HCT116 (cell line): Measurements from ENCODE around the gene FAXC. TPM values are rescaled to one million over a fixed set of nuclear protein-coding genes. Genes with fewer than 3 reads are reported as not detected.

Source experiments
- ATAC-seq: fragments of 200-7000 bp; cut with Tn5 transposase; 2 replicates; pipeline ENCODE4 v1.9.1; 2020; ENCODE audit warnings: mild to moderate bottlenecking, moderate library complexity
- BruUV-seq: library from RNA; stranded (reverse); fragments of 400-500 nt; replicated peaks from 2 replicates; lab custom pipeline; 2021; lab: Mats Ljungman, UMichigan
- CTCF ChIA-PET: fragments of 300-600 bp; sonication (Branson Sonifier 250); formaldehyde crosslinking; loops from one replicate; lab custom pipeline; 2021; ENCODE audit warnings: antibody characterized with exemption; lab: Charles Lee
- POLR2A ChIA-PET: fragments of 300-600, 350-600 bp; sonication (Branson Sonifier 250); formaldehyde crosslinking; loops from one replicate; lab custom pipeline; 2021; ENCODE audit warnings: antibody characterized with exemption; lab: Charles Lee
- RAD21 ChIA-PET, 2 experiments: fragments of 300-600 bp; sonication (Branson Sonifier 250); formaldehyde crosslinking; loops; one replicate each; lab custom pipeline; 2023; ENCODE audit warnings: low total read pairs in 2 of 2; ENCODE audit not compliant: uncharacterized antibody in 2 of 2, unreplicated experiment in 2 of 2, low non-redundant PET in 1 of 2; lab: Charles Lee
- DNase-seq: peaks from one replicate; pipeline ENCODE4 v3.0.0-alpha.2; 2010; ENCODE audit warnings: low read depth, low spot score
- H2AFZ ChIP-seq: fragments of 200-600 bp; shearing (Covaris generic), sonication (generic); 2 replicates; pipeline ENCODE4 v1.6.1; 2017; ENCODE audit warnings: low read depth, mixed run types, mixed read lengths, antibody characterized with exemption, low read length; ENCODE audit not compliant: poor library complexity, severe bottlenecking
- H3K27ac ChIP-seq: 2 replicates; pipeline ENCODE4 v1.5.1; 2012; ENCODE audit warnings: low read depth, low read length
- H3K27me3 ChIP-seq: fragments of 200-600 bp; sonication (generic); 2 replicates; pipeline ENCODE4 v1.6.1; 2016; ENCODE audit warnings: mixed run types, low read length, mixed read lengths; ENCODE audit not compliant: insufficient read depth
- H3K36me3 ChIP-seq, 2 experiments: fragments of 200-500 bp in 1 of 2; fragments of 200-600 bp in 1 of 2; sonication (Bioruptor generic) in 1 of 2; sonication (generic) in 1 of 2; 2 replicates each; pipeline versions ENCODE4 v1.5.1 to v1.6.1; 2014 to 2016; ENCODE audit warnings: low read length in 2 of 2, inconsistent platforms in 1 of 2, mixed read lengths in 1 of 2, mixed run types in 1 of 2; ENCODE audit not compliant: insufficient read depth in 2 of 2, control insufficient read depth in 1 of 2
- H3K4me1 ChIP-seq, 2 experiments: fragments of 200-600 bp in 1 of 2; sonication (generic) in 1 of 2; 2 replicates each; pipeline versions ENCODE4 v1.5.1 to v1.6.1; 2012 to 2017; ENCODE audit warnings: low read length in 2 of 2, inconsistent platforms in 1 of 2, mild to moderate bottlenecking in 1 of 2, mixed read lengths in 1 of 2, mixed run types in 1 of 2, moderate library complexity in 1 of 2; ENCODE audit not compliant: insufficient read depth in 2 of 2, control insufficient read depth in 1 of 2
- H3K4me2 ChIP-seq: fragments of 200-600 bp; sonication (generic); 2 replicates; pipeline ENCODE4 v1.6.1; 2017; ENCODE audit warnings: mixed run types, low read length, mixed read lengths
- H3K4me3 ChIP-seq, 2 experiments: fragments of 200-600 bp in 1 of 2; sonication (generic) in 1 of 2; replicated peaks in 1 of 2; 2 replicates each; pipeline ENCODE4 v1.5.1; 2011 to 2016; ENCODE audit warnings: low read length in 2 of 2, control low read depth in 1 of 2, low read depth in 1 of 2, mild to moderate bottlenecking in 1 of 2, mixed read lengths in 1 of 2, mixed run types in 1 of 2
- H3K79me2 ChIP-seq: fragments of 200-600 bp; sonication (generic); 2 replicates; pipeline ENCODE4 v1.6.1; 2017; ENCODE audit warnings: mild to moderate bottlenecking, mixed run types, low read length, moderate library complexity, mixed read lengths; ENCODE audit not compliant: insufficient read depth
- H3K9ac ChIP-seq: fragments of 200-600 bp; sonication (generic); 2 replicates; pipeline ENCODE4 v1.6.1; 2016; ENCODE audit warnings: low read length, mixed read lengths
- H3K9me2 ChIP-seq: fragments of 200-600 bp; sonication (generic), shearing (Covaris generic); 2 replicates; pipeline ENCODE4 v1.6.1; 2017; ENCODE audit warnings: mixed run types, mild to moderate bottlenecking, moderate library complexity; ENCODE audit not compliant: insufficient read depth
- H3K9me3 ChIP-seq, 2 experiments: fragments of 200-500 bp in 1 of 2; fragments of 200-600 bp in 1 of 2; sonication (Bioruptor generic) in 1 of 2; sonication (generic) in 1 of 2; 2 replicates each; pipeline ENCODE4 v1.6.1; 2014 to 2017; ENCODE audit warnings: low read length in 2 of 2, mixed read lengths in 2 of 2, inconsistent platforms in 1 of 2, low read depth in 1 of 2, mild to moderate bottlenecking in 1 of 2, mixed run types in 1 of 2, moderate library complexity in 1 of 2; ENCODE audit not compliant: control insufficient read depth in 1 of 2, insufficient read depth in 1 of 2
- H4K20me1 ChIP-seq: fragments of 200-600 bp; sonication (generic), shearing (Covaris generic); 2 replicates; pipeline ENCODE4 v1.6.1; 2017; ENCODE audit warnings: mixed run types, mild to moderate bottlenecking, moderate library complexity; ENCODE audit not compliant: insufficient read depth
- CBX3 ChIP-seq: IDR thresholded peaks from 2 replicates; pipeline ENCODE4 v1.6.1; 2012; ENCODE audit warnings: low read depth
- EGR1 ChIP-seq: IDR thresholded peaks from 2 replicates; pipeline ENCODE4 v1.6.1; 2012; ENCODE audit warnings: low read depth
- ELF1 ChIP-seq: IDR thresholded peaks from 2 replicates; pipeline ENCODE4 v1.6.1; 2012; ENCODE audit warnings: low read depth, borderline replicate concordance
- FOSL1 ChIP-seq: IDR thresholded peaks from 2 replicates; pipeline ENCODE4 v1.6.1; 2012; ENCODE audit warnings: low read depth
- POLR2A ChIP-seq: IDR thresholded peaks from 2 replicates; pipeline ENCODE4 v1.7.0; 2011; ENCODE audit warnings: borderline replicate concordance; ENCODE audit not compliant: insufficient read depth, insufficient read length; ENCODE audit errors: extremely low read depth
- SIN3A ChIP-seq: IDR thresholded peaks from 2 replicates; pipeline ENCODE4 v1.6.1; 2012; ENCODE audit warnings: low read depth
- SP1 ChIP-seq: IDR thresholded peaks from 2 replicates; pipeline ENCODE4 v1.6.1; 2012; ENCODE audit warnings: low read depth
- SRF ChIP-seq: IDR thresholded peaks from 2 replicates; pipeline ENCODE4 v1.6.1; 2012; ENCODE audit warnings: low read depth
- ZFX ChIP-seq: fragments of 450-650 bp; IDR thresholded peaks from 2 replicates; pipeline ENCODE4 v1.6.1; 2017
- ZNF274 ChIP-seq: fragments of 200-500 bp; sonication (Bioruptor generic); IDR thresholded peaks from 2 replicates; pipeline ENCODE4 v1.6.1; 2014; ENCODE audit warnings: mild to moderate bottlenecking, low read depth, low read length, inconsistent platforms
- intact Hi-C: fragments of 100-400 bp; cut with micrococcal nuclease; formaldehyde crosslinking; loops from 2 replicates; pipeline ENCODE4 v1.10.0; 2022
- total RNA-seq: library from RNA; stranded (reverse); gene quantifications from one replicate; pipeline ENCODE4 v1.2.1, GENCODE V29; 2021; ENCODE audit not compliant: unreplicated experiment
- TF ChIP-seq, protein P1 (sequence below): IDR thresholded peaks from 2 replicates; pipeline ENCODE4 v1.6.1; 2011; ENCODE audit warnings: mild to moderate bottlenecking, low read length, moderate library complexity; ENCODE audit not compliant: insufficient replicate concordance; ENCODE audit errors: extremely low read depth
- TF ChIP-seq, protein P2 (sequence below): IDR thresholded peaks from 2 replicates; pipeline ENCODE4 v1.6.1; 2012
- TF ChIP-seq, protein P3 (sequence below): IDR thresholded peaks from 2 replicates; pipeline ENCODE4 v1.6.1; 2012; ENCODE audit warnings: low read depth

The FAXC gene
- total RNA-seq, 1 experiment from 2014 or later = 4.7 TPM

DNA sequence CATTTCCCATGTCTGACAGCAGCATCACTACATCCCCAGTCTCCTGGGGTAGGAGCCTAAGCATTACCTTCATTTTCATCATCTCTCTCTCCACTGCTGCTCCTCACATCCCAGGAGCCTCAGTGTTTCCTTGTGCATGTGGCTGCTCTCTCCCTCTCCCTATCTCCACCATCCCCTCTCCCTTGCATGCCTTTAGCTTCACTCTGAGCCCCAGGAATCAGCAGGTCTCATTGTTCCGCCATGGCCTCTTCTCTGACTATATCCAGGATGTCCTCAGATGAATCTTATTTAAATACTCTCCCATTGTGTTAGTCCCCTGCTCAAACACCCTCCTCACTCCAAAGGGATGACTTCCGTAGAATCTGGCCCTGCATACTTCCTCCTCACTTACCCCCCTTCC, 79.4 kb downstream of the FAXC start:
- no peak overlapping the region for H3K27ac ChIP-seq
- ATAC-seq (no peak), DNase-seq (no peak)
- intact Hi-C loops = no loop called here
- no peaks in the 10 kb centered on the region for H3K27me3 ChIP-seq
- no peaks in the 10 kb centered on the region for H4K20me1 ChIP-seq
- no TSS peak for BruUV-seq
- H3K9me3 ChIP-seq = no peaks in the 10 kb centered on the region
- no peak overlapping the region for H3K4me3 ChIP-seq
- H3K4me2 ChIP-seq = no peak overlapping the region
- no peaks in the 10 kb centered on the region for H3K79me2 ChIP-seq
- no peak overlapping the region for H3K9ac ChIP-seq
- H3K36me3 ChIP-seq = no peaks in the 10 kb centered on the region
- no peaks in the 10 kb centered on the region for H3K9me2 ChIP-seq
- TF ChIP-seq ZNF274 = no peak
- TF ChIP-seq ZFX = no peak
- no peak for TF ChIP-seq SRF
- TF ChIP-seq SIN3A = no peak
- TF ChIP-seq POLR2A = no peak
- TF ChIP-seq ELF1 = no peak
- TF ChIP-seq, protein P1, sequence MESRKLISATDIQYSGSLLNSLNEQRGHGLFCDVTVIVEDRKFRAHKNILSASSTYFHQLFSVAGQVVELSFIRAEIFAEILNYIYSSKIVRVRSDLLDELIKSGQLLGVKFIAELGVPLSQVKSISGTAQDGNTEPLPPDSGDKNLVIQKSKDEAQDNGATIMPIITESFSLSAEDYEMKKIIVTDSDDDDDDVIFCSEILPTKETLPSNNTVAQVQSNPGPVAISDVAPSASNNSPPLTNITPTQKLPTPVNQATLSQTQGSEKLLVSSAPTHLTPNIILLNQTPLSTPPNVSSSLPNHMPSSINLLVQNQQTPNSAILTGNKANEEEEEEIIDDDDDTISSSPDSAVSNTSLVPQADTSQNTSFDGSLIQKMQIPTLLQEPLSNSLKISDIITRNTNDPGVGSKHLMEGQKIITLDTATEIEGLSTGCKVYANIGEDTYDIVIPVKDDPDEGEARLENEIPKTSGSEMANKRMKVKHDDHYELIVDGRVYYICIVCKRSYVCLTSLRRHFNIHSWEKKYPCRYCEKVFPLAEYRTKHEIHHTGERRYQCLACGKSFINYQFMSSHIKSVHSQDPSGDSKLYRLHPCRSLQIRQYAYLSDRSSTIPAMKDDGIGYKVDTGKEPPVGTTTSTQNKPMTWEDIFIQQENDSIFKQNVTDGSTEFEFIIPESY = no peak
- no peak for TF ChIP-seq SP1
- TF ChIP-seq, protein P2, sequence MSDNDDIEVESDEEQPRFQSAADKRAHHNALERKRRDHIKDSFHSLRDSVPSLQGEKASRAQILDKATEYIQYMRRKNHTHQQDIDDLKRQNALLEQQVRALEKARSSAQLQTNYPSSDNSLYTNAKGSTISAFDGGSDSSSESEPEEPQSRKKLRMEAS = no peak
- TF ChIP-seq EGR1 = no peak
- TF ChIP-seq, protein P3, sequence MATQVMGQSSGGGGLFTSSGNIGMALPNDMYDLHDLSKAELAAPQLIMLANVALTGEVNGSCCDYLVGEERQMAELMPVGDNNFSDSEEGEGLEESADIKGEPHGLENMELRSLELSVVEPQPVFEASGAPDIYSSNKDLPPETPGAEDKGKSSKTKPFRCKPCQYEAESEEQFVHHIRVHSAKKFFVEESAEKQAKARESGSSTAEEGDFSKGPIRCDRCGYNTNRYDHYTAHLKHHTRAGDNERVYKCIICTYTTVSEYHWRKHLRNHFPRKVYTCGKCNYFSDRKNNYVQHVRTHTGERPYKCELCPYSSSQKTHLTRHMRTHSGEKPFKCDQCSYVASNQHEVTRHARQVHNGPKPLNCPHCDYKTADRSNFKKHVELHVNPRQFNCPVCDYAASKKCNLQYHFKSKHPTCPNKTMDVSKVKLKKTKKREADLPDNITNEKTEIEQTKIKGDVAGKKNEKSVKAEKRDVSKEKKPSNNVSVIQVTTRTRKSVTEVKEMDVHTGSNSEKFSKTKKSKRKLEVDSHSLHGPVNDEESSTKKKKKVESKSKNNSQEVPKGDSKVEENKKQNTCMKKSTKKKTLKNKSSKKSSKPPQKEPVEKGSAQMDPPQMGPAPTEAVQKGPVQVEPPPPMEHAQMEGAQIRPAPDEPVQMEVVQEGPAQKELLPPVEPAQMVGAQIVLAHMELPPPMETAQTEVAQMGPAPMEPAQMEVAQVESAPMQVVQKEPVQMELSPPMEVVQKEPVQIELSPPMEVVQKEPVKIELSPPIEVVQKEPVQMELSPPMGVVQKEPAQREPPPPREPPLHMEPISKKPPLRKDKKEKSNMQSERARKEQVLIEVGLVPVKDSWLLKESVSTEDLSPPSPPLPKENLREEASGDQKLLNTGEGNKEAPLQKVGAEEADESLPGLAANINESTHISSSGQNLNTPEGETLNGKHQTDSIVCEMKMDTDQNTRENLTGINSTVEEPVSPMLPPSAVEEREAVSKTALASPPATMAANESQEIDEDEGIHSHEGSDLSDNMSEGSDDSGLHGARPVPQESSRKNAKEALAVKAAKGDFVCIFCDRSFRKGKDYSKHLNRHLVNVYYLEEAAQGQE = no peak
- TF ChIP-seq FOSL1 = no peak
- no peak for TF ChIP-seq CBX3
- ChIA-PET RAD21 (no interaction called here), POLR2A (no interaction called here), CTCF (no interaction called here)
- no peaks in the 10 kb centered on the region for H3K4me1 ChIP-seq
- H2AFZ ChIP-seq = no peak overlapping the region
